Measurements from ENCODE around the gene SORCS3.

Gene SORCS3

GRCh38 chr10:105279101-105279500 lies 638.0 kb downstream of the SORCS3 start:
- H3K9ac ChIP-seq (ENCODE audit: low read length): no peak overlapping the region
- no peaks in the 10 kb centered on the region for H3K9me3 ChIP-seq (ENCODE audit: control insufficient read depth, low read length)
- no peaks in the 10 kb centered on the region for H3K36me3 ChIP-seq (ENCODE audit: control insufficient read depth, insufficient read depth, low read length)
- H3K4me3 ChIP-seq (ENCODE audit: low read length): no peak overlapping the region
- no peaks in the 10 kb centered on the region for H3K27me3 ChIP-seq (ENCODE audit: control insufficient read depth, insufficient read depth, low read length)
- H3K4me1 ChIP-seq (ENCODE audit: control insufficient read depth, insufficient read depth, low read length): no peaks in the 10 kb centered on the region

GRCh38 chr10:105280895-105281294 lies 639.8 kb downstream of the SORCS3 start:
- Histone ChIP-seq H3K4me3 (ENCODE audit: low read length) (no peak overlapping the region), H3K27me3 (ENCODE audit: control insufficient read depth, insufficient read depth, low read length) (no peaks in the 10 kb centered on the region), H3K36me3 (ENCODE audit: control insufficient read depth, insufficient read depth, low read length) (no peaks in the 10 kb centered on the region), H3K9me3 (ENCODE audit: control insufficient read depth, low read length) (no peaks in the 10 kb centered on the region), H3K9ac (ENCODE audit: low read length) (no peak overlapping the region), H3K4me1 (ENCODE audit: control insufficient read depth, insufficient read depth, low read length) (no peaks in the 10 kb centered on the region)

GRCh38 chr10:105284476-105285215 lies 643.6 kb downstream of the SORCS3 start:
- Histone ChIP-seq H3K9me3 (ENCODE audit: control insufficient read depth, low read length) (no peaks in the 10 kb centered on the region), H3K4me3 (ENCODE audit: low read length) (no peak overlapping the region), H3K27me3 (ENCODE audit: control insufficient read depth, insufficient read depth, low read length) (no peaks in the 10 kb centered on the region), H3K36me3 (ENCODE audit: control insufficient read depth, insufficient read depth, low read length) (no peaks in the 10 kb centered on the region), H3K4me1 (ENCODE audit: control insufficient read depth, insufficient read depth, low read length) (no peaks in the 10 kb centered on the region), H3K9ac (ENCODE audit: low read length) (no peak overlapping the region)

- H3K27me3 ChIP-seq (ENCODE audit: control insufficient read depth, insufficient read depth, low read length): no peaks in the 10 kb centered on the region
- no peaks in the 10 kb centered on the region for H3K9me3 ChIP-seq (ENCODE audit: control insufficient read depth, low read length)
- H3K4me1 ChIP-seq (ENCODE audit: control insufficient read depth, insufficient read depth, low read length): no peaks in the 10 kb centered on the region
- H3K36me3 ChIP-seq (ENCODE audit: control insufficient read depth, insufficient read depth, low read length): no peaks in the 10 kb centered on the region
- no peak overlapping the region for H3K9ac ChIP-seq (ENCODE audit: low read length)
- H3K4me3 ChIP-seq (ENCODE audit: low read length): no peak overlapping the region
These were observed 646.9 kb downstream of the SORCS3 start for GRCh38 chr10:105288026-105288425.

GRCh38 chr10:105288613-105289012 lies 647.5 kb downstream of the SORCS3 start:
- H3K36me3 ChIP-seq (ENCODE audit: control insufficient read depth, insufficient read depth, low read length): no peaks in the 10 kb centered on the region
- H3K4me3 ChIP-seq (ENCODE audit: low read length): no peak overlapping the region
- no peaks in the 10 kb centered on the region for H3K27me3 ChIP-seq (ENCODE audit: control insufficient read depth, insufficient read depth, low read length)
- H3K9me3 ChIP-seq (ENCODE audit: control insufficient read depth, low read length): no peaks in the 10 kb centered on the region
- no peak overlapping the region for H3K9ac ChIP-seq (ENCODE audit: low read length)
- H3K4me1 ChIP-seq (ENCODE audit: control insufficient read depth, insufficient read depth, low read length): no peaks in the 10 kb centered on the region

- Histone ChIP-seq H3K9me3 (ENCODE audit: control insufficient read depth, low read length) (no peaks in the 10 kb centered on the region), H3K4me3 (ENCODE audit: low read length) (no peak overlapping the region), H3K9ac (ENCODE audit: low read length) (no peak overlapping the region), H3K4me1 (ENCODE audit: control insufficient read depth, insufficient read depth, low read length) (no peaks in the 10 kb centered on the region), H3K27me3 (ENCODE audit: control insufficient read depth, insufficient read depth, low read length) (no peaks in the 10 kb centered on the region), H3K36me3 (ENCODE audit: control insufficient read depth, insufficient read depth, low read length) (no peaks in the 10 kb centered on the region)
These were observed 650.5 kb downstream of the SORCS3 start for GRCh38 chr10:105291571-105291970.

- H3K4me3 ChIP-seq (ENCODE audit: low read length): no peak overlapping the region
- no peaks in the 10 kb centered on the region for H3K9me3 ChIP-seq (ENCODE audit: control insufficient read depth, low read length)
- no peaks in the 10 kb centered on the region for H3K36me3 ChIP-seq (ENCODE audit: control insufficient read depth, insufficient read depth, low read length)
- H3K27me3 ChIP-seq (ENCODE audit: control insufficient read depth, insufficient read depth, low read length): no peaks in the 10 kb centered on the region
- no peak overlapping the region for H3K9ac ChIP-seq (ENCODE audit: low read length)
- H3K4me1 ChIP-seq (ENCODE audit: control insufficient read depth, insufficient read depth, low read length): no peaks in the 10 kb centered on the region
These were observed 651.1 kb downstream of the SORCS3 start for GRCh38 chr10:105292236-105292635.
